Dermis microvascular lymphatic vessel endothelial cell (primary cell): ENCODE results near the gene ANKRD9. TPM values are rescaled to one million over a fixed set of nuclear protein-coding genes. Genes with fewer than 3 reads are reported as not detected.

Source experiments
- DNase-seq, 2 donors: peaks; one replicate each; pipeline versions ENCODE4 v3.0.0 to v3.0.0-alpha.2; 2010; ENCODE audit warnings: low read depth in 2 of 2
- total RNA-seq: library from RNA; depleted of rRNA; stranded (reverse); fragments of >200 nt; gene quantifications from 2 replicates; pipeline ENCODE4 v1.2.1, GENCODE V29; 2014

Gene ANKRD9
- total RNA-seq, 1 donor from 2014 or later, result 3.7 TPM

DNA sequence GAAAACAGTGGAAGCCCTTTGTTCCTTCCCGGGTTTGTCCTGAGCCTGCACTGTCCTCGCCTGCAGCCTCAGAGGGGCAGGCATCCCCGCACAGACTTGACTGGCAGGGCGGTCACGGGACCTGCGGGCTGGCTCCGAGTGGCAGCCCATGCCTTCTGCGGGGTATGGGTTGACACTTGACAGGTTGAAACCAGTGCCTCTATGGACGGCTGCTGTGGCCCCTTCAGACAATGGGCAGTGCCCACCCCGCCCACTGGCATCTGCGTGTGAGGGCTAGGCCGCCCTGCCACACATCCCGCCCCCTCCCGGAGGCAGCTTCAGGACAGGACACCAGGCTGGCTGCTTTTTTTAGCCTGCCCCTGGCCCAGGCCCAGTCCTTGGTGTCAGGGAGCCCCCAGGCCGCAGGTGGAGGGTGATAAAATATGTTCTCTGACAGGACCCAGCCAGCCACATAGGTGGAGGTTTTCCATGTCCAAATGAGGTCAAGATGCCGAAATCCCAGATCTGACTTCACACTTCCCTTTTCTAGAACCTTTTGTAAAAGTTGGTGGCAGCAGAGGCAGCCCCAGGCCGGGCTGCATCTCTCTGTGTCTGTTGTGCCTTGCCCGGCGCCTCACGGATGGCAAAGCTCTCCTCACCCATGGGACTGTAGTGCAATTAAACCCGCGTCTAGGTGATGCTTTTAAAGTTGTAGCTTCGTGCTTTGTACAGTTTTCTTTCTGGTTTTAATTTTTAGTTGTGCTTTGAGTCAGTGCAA lies 10.0 kb downstream of the ANKRD9 start:
- DNase-seq, result no peak

GRCh38 chr14:102498678-102499265 lies 10.8 kb downstream of the ANKRD9 start:
- no peak for DNase-seq

DNA sequence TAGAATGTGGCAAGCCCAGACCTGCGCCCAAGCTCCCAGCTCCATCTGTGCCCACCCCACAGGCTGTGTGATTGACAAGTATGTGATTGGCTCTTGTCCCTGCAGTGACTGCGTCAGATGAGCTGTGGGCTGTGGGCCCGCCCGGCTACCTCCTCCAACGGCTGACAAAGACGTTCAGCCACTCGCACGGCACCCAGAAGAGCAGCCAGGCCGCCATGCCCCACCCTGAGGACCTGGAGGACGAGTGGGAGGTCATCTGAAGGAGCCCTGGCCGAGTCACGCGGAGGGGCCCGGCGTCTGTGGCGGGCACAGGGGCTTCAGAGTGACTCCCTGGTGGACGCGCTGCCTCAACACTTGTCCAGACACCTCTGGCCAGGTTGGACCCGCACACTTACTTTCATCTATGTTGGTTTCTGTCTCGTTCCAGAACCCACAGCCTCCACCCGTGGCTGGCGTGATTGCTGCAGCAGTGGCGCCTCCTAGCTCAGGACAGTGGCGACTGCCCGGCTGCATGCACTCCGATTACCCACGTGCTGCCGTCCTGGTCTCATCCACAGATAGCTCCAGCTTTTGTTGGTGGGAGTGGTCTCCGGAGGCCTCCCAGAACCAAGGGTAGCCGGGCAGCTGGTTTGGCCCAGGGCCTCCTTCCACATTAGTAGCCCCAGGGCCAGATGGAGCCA lies 11.4 kb downstream of the ANKRD9 start:
- DNase-seq, result no peak

- DNase-seq, result no peak
Measured at GRCh38 chr14:102496958-102497744, 12.4 kb downstream of the ANKRD9 start.

DNA sequence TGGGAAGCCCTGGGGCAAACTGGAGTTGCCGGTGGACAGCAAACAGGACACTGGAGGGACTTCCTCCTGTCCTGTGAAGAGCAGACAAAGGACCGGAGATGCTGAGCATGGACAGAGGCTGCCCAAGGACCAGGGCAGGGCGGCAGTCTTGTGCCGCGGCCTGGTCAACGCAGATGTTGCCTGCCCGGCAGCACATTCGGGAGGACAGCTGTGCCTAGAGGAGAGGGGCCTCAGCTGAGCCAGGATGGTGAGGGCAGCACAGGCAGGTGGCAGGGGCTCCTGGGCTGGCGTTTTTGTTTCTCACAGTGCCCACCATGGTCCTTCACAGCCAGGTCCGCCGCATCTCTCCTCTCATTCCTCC lies 13.3 kb downstream of the ANKRD9 start:
- no peak for DNase-seq

GRCh38 chr14:102495491-102496330 lies 13.9 kb downstream of the ANKRD9 start:
- no peak for DNase-seq

GRCh38 chr14:102493585-102493984 lies 16.0 kb downstream of the ANKRD9 start:
- no peak for DNase-seq

DNA sequence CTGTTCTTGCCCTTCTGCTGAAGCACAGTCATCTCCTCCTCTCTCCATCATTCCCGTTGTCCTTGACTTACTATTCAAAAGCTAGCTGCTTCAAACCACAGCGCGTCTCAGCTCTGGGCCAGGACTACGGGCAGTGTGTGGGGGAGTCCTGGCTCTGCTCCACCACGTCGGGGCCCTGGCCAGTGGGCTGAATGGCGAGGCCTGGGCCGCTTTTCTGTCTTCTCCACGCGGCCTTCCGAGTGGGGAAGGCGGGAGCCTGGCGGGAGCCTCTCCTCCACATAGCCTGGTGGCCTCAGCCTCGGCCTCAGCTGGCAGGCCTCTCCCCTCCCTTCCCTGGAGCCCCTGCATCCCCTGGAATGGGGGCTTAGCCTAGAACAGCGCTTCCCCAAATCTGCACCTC lies 16.5 kb downstream of the ANKRD9 start:
- DNase-seq, result no peak

GRCh38 chr14:102492531-102492910 lies 17.1 kb downstream of the ANKRD9 start:
- no peak for DNase-seq

DNA sequence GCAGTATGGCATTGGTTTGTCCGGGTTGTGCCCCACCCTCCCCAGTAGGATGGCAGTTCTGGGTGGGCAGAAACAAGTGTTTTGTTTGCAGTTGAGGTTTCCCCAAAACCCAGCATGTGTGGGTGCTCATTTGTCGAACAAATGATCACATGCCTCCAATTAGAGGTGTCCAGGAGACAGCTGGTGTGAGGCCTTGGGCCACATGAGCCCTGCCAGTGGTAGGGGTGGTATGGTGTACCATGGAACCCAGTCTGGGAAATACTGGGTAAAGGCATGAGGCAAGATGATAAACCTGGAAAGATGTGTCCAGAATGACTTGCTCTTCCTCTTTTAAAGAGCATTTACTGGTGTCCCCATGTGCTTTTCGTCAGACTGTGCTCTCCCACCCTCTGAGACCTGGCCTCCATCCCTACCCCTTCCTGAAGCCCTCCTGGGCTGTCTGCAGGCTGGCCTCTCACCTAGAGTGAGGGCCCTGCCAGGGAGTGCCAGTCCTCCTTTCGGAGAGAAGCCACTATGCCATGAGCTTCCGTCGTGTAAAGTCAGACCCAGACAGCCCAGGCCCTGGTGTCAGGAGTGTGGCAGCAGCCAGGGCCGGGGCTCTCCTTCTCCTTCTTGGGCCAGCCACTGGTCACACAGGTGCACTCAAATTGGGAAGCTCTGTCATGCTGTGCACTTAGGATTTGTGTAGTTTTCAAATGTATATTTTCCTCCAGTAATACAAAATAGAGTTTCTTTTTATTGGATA lies 17.6 kb downstream of the ANKRD9 start:
- no peak for DNase-seq

DNA sequence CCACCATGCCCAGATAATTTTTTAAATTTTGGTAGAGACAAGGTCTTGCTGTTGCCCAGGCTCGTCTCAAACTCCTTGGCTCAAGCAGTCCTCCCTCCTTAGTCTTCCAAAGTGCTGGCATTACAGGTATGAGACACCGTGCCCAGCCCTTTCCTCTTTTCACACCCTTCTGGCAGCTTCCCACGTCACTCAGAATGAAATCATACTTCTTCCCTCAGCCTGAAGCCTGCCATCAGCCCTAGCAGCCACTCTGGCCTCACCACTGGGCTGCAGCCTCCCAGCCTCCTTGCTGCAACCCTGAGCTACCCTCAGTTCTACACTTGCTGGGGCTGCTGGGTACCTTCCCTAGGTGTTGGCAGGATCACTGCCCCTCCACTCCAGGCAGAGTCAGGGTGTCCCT lies 18.2 kb downstream of the ANKRD9 start:
- no peak for DNase-seq

GRCh38 chr14:102490456-102490855 lies 19.1 kb downstream of the ANKRD9 start:
- no peak for DNase-seq

- no peak for DNase-seq
Measured at GRCh38 chr14:102487204-102487577, 22.4 kb downstream of the ANKRD9 start.

DNA sequence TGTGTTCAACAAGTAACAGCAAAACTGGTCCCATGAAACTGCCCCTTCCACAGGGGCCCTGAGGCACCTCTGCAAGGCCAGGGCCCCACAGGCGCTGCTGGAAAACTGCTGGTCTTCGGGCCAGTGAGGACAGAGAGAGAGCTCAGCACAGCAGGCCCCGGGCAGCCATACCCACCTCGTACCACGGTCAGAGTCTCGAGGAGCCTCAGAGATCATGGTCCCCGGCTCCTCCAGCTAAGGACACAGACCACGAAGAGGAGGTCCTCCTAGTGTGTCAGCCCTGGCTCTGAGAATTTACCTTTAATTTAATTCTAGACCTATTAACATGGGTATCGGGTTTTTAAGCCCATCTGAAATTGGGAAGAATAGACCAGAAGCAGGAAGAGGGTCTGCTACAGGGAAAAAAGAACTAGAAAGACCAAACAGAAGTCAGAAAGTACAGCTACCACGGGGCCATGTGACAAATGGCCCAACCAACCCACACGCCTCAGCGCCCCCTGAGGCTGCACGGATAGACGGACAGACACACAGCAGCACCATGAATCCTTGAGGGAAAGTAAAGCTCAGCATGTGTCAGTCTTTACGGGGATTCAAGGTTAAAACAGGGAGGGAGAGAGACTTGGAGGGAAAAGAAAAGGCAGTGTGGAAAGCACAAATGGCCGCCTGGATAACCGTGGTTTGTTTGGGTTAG lies 22.9 kb downstream of the ANKRD9 start:
- no peak for DNase-seq

DNA sequence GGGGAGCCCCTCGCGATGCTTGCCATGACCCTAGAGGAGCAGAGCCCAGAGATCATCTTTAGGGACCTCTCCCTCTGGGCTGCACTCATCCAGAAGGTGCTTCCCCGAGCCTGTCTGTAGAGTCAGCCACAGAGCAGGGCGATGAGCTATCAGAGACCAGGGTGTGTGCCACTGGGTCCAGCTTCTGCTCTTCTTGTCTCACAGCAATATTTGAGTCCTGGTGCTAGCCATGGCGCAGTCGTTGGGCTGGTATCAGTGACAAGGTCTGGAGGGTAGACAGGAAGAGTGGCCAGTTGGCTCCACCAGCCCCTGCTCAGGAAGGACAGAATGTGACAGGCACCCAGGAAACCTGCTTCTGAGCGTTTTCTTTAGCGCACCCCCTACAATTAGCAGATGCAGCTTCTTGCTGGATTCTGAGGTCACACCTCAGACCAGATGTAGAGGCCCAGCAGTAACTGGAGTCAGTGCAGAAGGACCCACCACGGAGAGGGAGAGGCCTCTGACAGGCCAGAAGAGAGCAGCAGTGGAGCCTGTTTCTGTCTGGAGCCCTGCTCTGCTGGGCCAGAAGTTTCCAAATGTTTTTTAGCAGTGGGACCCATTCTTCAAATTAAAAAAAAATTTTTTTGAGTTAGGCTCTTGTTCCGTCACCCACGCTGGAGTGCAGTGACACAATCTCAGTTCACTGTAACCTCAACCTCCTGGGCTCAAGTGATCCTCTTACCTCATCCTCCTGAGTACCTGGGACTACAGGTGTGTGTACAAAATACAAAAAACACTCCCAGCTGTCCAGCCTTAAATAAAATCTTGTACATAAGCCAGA lies 23.7 kb downstream of the ANKRD9 start:
- DNase-seq, result no peak

DNA sequence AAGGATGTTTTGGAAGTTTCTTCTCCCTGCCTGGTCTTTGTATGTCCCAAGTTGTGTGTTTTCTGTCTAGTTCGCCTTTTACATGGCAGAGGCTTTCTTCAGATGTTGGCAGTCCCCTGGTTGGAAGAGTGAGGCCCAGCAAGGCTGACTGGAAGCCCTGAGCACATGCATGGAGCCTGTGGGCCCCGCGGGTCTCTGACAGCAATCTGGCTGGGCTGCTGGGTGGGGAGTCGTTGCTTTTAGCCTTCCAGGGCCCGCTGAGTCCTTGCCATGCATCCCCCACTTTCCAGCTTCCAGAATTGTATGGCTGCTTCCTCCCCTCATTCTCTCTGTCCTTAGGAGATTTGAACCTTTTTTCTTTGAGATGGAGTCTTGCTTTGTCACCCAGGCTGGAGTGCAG lies 25.3 kb downstream of the ANKRD9 start:
- DNase-seq, result no peak

GRCh38 chr14:102481791-102482238 lies 27.8 kb downstream of the ANKRD9 start:
- DNase-seq, result peak in 1 of 2 donors; percentile 32

GRCh38 chr14:102481371-102481770 lies 28.2 kb downstream of the ANKRD9 start:
- no peak for DNase-seq

- peak in 1 of 2 donors; percentile 3 for DNase-seq
Measured at GRCh38 chr14:102479777-102480176, 29.8 kb downstream of the ANKRD9 start.
